Transverse colon (tissue), 3 donors: Measurements from ENCODE around the gene TCAP.

Source experiments
- EP300 ChIP-seq: sonication (generic); formaldehyde crosslinking; IDR thresholded peaks from one replicate; pipeline ENCODE4 v1.6.1; 2017; ENCODE audit warnings: antibody characterized with exemption, low read depth
- TF ChIP-seq, protein P1 (sequence below), 5 experiments: fragments of 200-600 bp in 3 of 5; fragments of 450-650 bp in 2 of 5; sonication (generic) in 3 of 5; IDR thresholded peaks; 1 replicate in 2 of 5; 2 replicates in 3 of 5; pipeline ENCODE4 v1.5.1; 2016 to 2017; ENCODE audit warnings: antibody characterized with exemption in 5 of 5, inconsistent platforms in 3 of 5, mild to moderate bottlenecking in 2 of 5, moderate library complexity in 1 of 5

DNA sequence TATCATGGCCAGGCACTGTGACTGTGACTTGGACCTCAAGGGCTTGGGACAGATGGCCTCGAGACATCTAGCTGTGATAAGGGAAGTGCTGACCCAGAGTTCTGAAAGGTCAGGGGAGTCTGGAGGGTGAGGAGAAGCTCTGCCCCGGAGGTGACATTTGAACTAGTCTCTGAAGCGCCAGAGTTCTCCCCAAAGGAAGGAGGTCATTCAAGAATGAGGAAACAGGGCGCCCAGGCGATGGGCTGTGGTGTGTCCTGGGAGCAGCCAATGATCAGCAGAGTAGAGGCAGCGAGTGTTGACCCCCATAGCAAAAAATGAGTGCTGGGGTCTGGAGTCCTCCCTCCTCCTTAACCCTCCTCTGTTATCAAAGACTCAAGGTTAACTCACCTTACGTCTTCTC lies 23.3 kb upstream of the TCAP start:
- TF ChIP-seq, protein P1, sequence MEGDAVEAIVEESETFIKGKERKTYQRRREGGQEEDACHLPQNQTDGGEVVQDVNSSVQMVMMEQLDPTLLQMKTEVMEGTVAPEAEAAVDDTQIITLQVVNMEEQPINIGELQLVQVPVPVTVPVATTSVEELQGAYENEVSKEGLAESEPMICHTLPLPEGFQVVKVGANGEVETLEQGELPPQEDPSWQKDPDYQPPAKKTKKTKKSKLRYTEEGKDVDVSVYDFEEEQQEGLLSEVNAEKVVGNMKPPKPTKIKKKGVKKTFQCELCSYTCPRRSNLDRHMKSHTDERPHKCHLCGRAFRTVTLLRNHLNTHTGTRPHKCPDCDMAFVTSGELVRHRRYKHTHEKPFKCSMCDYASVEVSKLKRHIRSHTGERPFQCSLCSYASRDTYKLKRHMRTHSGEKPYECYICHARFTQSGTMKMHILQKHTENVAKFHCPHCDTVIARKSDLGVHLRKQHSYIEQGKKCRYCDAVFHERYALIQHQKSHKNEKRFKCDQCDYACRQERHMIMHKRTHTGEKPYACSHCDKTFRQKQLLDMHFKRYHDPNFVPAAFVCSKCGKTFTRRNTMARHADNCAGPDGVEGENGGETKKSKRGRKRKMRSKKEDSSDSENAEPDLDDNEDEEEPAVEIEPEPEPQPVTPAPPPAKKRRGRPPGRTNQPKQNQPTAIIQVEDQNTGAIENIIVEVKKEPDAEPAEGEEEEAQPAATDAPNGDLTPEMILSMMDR (IDR thresholded peaks at IDR 0.05) = no peak
- no peak for TF ChIP-seq EP300
